IMR-90 (cell line): ENCODE measurements around the gene SQSTM1. TPM values are rescaled to one million over a fixed set of nuclear protein-coding genes. Genes with fewer than 3 reads are reported as not detected.

ENCODE experiments used
- ATAC-seq: fragments of 200-7000 bp; cut with Tn5 transposase; 2 replicates; pipeline ENCODE4 v1.9.1; 2020; ENCODE audit warnings: low read depth, mild to moderate bottlenecking, moderate library complexity
- BruUV-seq: library from RNA; stranded (reverse); fragments of 400-500 nt; replicated peaks from 2 replicates; lab custom pipeline; 2021; lab: Mats Ljungman, UMichigan
- CTCF ChIA-PET: fragments of 300-600 bp; formaldehyde crosslinking; extraction: SDS; loops from one replicate; lab custom pipeline; 2021; ENCODE audit warnings: antibody characterized with exemption; lab: Yijun Ruan, JAX
- POLR2A ChIA-PET: fragments of 300-600 bp; sonication (Branson Sonifier 250); formaldehyde crosslinking; loops from one replicate; lab custom pipeline; 2022; ENCODE audit warnings: antibody characterized with exemption; ENCODE audit not compliant: unreplicated experiment; lab: Charles Lee
- DNase-seq: peaks from one replicate; pipeline ENCODE4 v3.0.0; 2013
- H2AFZ ChIP-seq: replicated peaks from 2 replicates; pipeline ENCODE3; 2013; ENCODE audit warnings: low read length, mild to moderate bottlenecking; ENCODE audit not compliant: poor library complexity
- H2AK5ac ChIP-seq: 2 replicates; pipeline ENCODE4 v1.6.1; 2013; ENCODE audit warnings: low read depth, low read length, inconsistent platforms
- H2AK9ac ChIP-seq: replicated peaks from 2 replicates; pipeline ENCODE3; 2013; ENCODE audit warnings: mild to moderate bottlenecking, low read depth, low read length, moderate library complexity; ENCODE audit not compliant: poor library complexity
- H2BK120ac ChIP-seq: 2 replicates; pipeline ENCODE4 v1.6.1; 2013; ENCODE audit warnings: low read depth, low read length, inconsistent platforms
- H2BK15ac ChIP-seq: 3 replicates; pipeline ENCODE4 v1.6.1; 2013; ENCODE audit warnings: low read depth, low read length, inconsistent platforms
- H2BK20ac ChIP-seq: 2 replicates; pipeline ENCODE4 v1.6.1; 2013; ENCODE audit warnings: low read depth, mild to moderate bottlenecking, inconsistent platforms, low read length, moderate library complexity
- H2BK5ac ChIP-seq: 2 replicates; pipeline ENCODE4 v1.6.1; 2013; ENCODE audit warnings: mild to moderate bottlenecking, low read depth, low read length, inconsistent platforms; ENCODE audit not compliant: poor library complexity, severe bottlenecking
- H3K14ac ChIP-seq: replicated peaks from 2 replicates; pipeline ENCODE4 v1.6.1; 2013; ENCODE audit warnings: low read depth, low read length, inconsistent platforms
- H3K18ac ChIP-seq: 2 replicates; pipeline ENCODE4 v1.6.1; 2013; ENCODE audit warnings: low read depth, low read length, control low read depth
- H3K23ac ChIP-seq: 2 replicates; pipeline ENCODE4 v1.6.1; 2013; ENCODE audit warnings: low read depth, low read length, inconsistent platforms
- H3K27ac ChIP-seq: 2 replicates; pipeline ENCODE4 v1.5.1; 2013; ENCODE audit warnings: mild to moderate bottlenecking, control low read depth, low read length; ENCODE audit not compliant: insufficient read depth
- H3K27me3 ChIP-seq: 2 replicates; pipeline ENCODE4 v1.6.1; 2013; ENCODE audit warnings: low read length; ENCODE audit not compliant: control insufficient read depth, insufficient read depth
- H3K36me3 ChIP-seq: 2 replicates; pipeline ENCODE4 v1.6.1; 2013; ENCODE audit warnings: low read length, mixed read lengths; ENCODE audit not compliant: control insufficient read depth, insufficient read depth
- H3K4ac ChIP-seq: 2 replicates; pipeline ENCODE4 v1.6.1; 2013; ENCODE audit warnings: low read depth, low read length, inconsistent platforms
- H3K4me1 ChIP-seq: 2 replicates; pipeline ENCODE4 v1.6.1; 2013; ENCODE audit warnings: low read length, mixed read lengths; ENCODE audit not compliant: control insufficient read depth, insufficient read depth
- H3K4me2 ChIP-seq: 2 replicates; pipeline ENCODE4 v1.6.1; 2013; ENCODE audit warnings: low read depth, mild to moderate bottlenecking, control low read depth, low read length, moderate library complexity
- H3K4me3 ChIP-seq: 2 replicates; pipeline ENCODE4 v1.5.1; 2013; ENCODE audit warnings: low read depth, mild to moderate bottlenecking, control low read depth, low read length, moderate library complexity; ENCODE audit not compliant: insufficient read depth
- H3K56ac ChIP-seq: 2 replicates; pipeline ENCODE4 v1.6.1; 2013; ENCODE audit warnings: low read length, inconsistent platforms; ENCODE audit not compliant: insufficient read depth; ENCODE audit errors: extremely low read depth
- H3K79me1 ChIP-seq, 2 experiments: 2 replicates each; pipeline ENCODE4 v1.6.1; 2013; ENCODE audit warnings: low read length in 2 of 2, inconsistent platforms in 1 of 2, low read depth in 1 of 2
- H3K9ac ChIP-seq: 2 replicates; pipeline ENCODE4 v1.6.1; 2013; ENCODE audit warnings: low read depth, low read length, control low read depth
- H3K9me1 ChIP-seq: 2 replicates; pipeline ENCODE4 v1.6.1; 2013; ENCODE audit warnings: low read length, inconsistent platforms; ENCODE audit not compliant: insufficient read depth
- H3K9me3 ChIP-seq: 2 replicates; pipeline ENCODE4 v1.6.1; 2013; ENCODE audit warnings: low read length; ENCODE audit not compliant: control insufficient read depth, insufficient read depth
- H4K20me1 ChIP-seq: 2 replicates; pipeline ENCODE4 v1.6.1; 2013; ENCODE audit warnings: low read length, inconsistent platforms; ENCODE audit not compliant: insufficient read depth
- H4K5ac ChIP-seq: 2 replicates; pipeline ENCODE4 v1.6.1; 2013; ENCODE audit warnings: mild to moderate bottlenecking, low read depth, low read length, control low read depth
- H4K8ac ChIP-seq, 2 experiments: 2 replicates each; pipeline ENCODE4 v1.6.1; 2013; ENCODE audit warnings: low read depth in 2 of 2, low read length in 2 of 2, control low read depth in 1 of 2, inconsistent platforms in 1 of 2
- H4K91ac ChIP-seq: 2 replicates; pipeline ENCODE4 v1.6.1; 2013; ENCODE audit warnings: low read depth, low read length, inconsistent platforms; ENCODE audit not compliant: insufficient read depth
- MAZ ChIP-seq: IDR thresholded peaks from 2 replicates; pipeline ENCODE4 v1.6.1; 2012; ENCODE audit warnings: low read depth, mild to moderate bottlenecking, low read length, improper control_type of control experiment, moderate library complexity, borderline replicate concordance
- MXI1 ChIP-seq: IDR thresholded peaks from 2 replicates; pipeline ENCODE4 v1.6.1; 2012; ENCODE audit warnings: low read depth, mild to moderate bottlenecking, low read length, moderate library complexity, borderline replicate concordance
- POLR2A ChIP-seq: IDR thresholded peaks from 2 replicates; pipeline ENCODE4 v1.6.1; 2012; ENCODE audit warnings: mild to moderate bottlenecking, low read depth, low read length
- SMC3 ChIP-seq: fragments of 150-350 bp; IDR thresholded peaks from 2 replicates; pipeline ENCODE4 v1.6.1; 2016; ENCODE audit warnings: low read depth, mild to moderate bottlenecking, antibody characterized with exemption, low read length, moderate library complexity
- WGBS, 2 experiments: methylation state at CpG; one replicate each; pipeline versions ENCODE4 v1.1.5 to v1.1.7; 2013; ENCODE audit warnings: missing lambda C conversion rate in 2 of 2; ENCODE audit not compliant: insufficient read length in 1 of 2; ENCODE audit errors: extremely low coverage in 2 of 2; 5-methylcytosine and 5-hydroxymethylcytosine counted together
- dilution Hi-C: fragments of 300-500 bp; cut with HindIII; formaldehyde crosslinking; loops from one replicate; pipeline ENCODE4 v1.14.3; 2018; ENCODE audit warnings: low sequenced_read_pairs; ENCODE audit not compliant: unreplicated experiment
- in situ Hi-C: fragments of 300-500 bp; cut with MboI; formaldehyde crosslinking; loops from 3 replicates; pipeline ENCODE4 v1.14.3; 2019; ENCODE audit warnings: low sequenced_read_pairs, inconsistent platforms, mixed read lengths
- intact Hi-C: fragments of 100-400 bp; cut with micrococcal nuclease; formaldehyde crosslinking; loops from 2 replicates; pipeline ENCODE4 v1.10.0; 2022
- polyA plus RNA-seq, 3 experiments: library from polyadenylated mRNA; depleted of rRNA; stranded (reverse); fragments of >200 nt; gene quantifications; 2 replicates each; pipeline ENCODE4 v1.2.3, GENCODE V29; 2012; ENCODE audit warnings: low replicate concordance in 1 of 3
- total RNA-seq: library from RNA; depleted of rRNA; stranded (reverse); fragments of >200 nt; gene quantifications from 2 replicates; pipeline ENCODE4 v1.2.3, GENCODE V29; 2012

Gene SQSTM1
- total and polyA plus RNA-seq, 2 of the 4 experiments (the other 2 are of a cell fraction), result 152 to 184 TPM

DNA sequence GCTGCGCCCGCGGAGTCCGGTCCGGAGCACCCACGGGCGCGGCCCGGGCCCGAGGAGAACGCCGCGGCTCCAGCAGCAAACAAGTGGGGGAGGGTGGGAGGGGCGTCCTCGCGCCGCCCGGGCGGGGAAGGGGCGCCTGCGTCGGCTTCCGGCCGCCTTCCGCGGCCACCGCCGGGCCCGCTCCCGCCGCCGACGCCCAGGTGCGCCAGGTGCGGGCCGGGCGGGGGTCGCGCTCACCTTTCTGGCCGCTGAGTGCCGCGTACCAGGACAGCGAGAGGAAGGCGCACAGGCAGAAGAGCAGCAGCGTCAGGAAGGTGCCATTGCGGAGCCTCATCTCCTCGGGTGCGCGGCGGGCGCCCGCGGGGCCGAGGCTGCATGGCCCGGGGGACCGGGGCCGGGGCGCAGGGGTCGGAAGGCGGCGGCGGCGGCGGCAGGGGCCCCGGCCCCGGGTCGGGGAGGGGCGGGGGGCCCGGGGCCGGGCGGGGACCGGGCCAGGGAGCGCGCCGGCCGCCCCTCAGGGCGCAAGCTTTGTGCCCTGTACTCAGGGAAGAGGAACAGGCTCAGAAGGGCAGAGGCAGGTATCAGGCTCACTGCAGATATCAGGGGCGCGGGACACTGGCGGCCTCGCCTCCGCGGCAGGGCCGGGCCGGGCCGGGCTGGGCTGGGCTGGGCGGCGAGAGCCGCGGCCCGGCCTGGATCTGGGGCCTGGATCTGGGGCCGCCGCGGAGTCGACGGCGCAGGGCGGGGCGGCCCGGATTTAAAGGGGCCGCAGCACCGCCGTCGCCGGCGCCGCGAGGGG lies 14.3 kb upstream of the SQSTM1 start, which contains the start of gene MGAT4B:
TSS of gene MGAT4B (minus strand) at position 617 of the 799 bp plus-strand sequence. CDS start at position 334, 283 bp downstream.
- intact Hi-C loops, result loop anchor here (5.0 kb wide), 1 partner anchor 51 kb away; the partner anchor contains the start of gene MRNIP
- peak within 1 kb of the TSS; percentile 94 for H2AFZ ChIP-seq
- peaks cover 20% of the 10 kb centered on the region for H3K4me1 ChIP-seq
- peak within 1 kb of the TSS; percentile 94 for H3K14ac ChIP-seq
- peak within 1 kb of the TSS; percentile 90 for H3K9ac ChIP-seq
- H2BK5ac ChIP-seq, result peak within 1 kb of the TSS; percentile 85
- peaks cover 40% of the 10 kb centered on the region for H4K20me1 ChIP-seq
- H3K4me2 ChIP-seq, result peak within 1 kb of the TSS; percentile 85
- no peaks in the 10 kb centered on the region for H3K27me3 ChIP-seq
- ChIA-PET POLR2A (interaction anchor here (0.6 kb wide), 1 partner anchor 187 kb away, joined by 3 read pairs; no protein-coding TSS in a partner anchor), CTCF (no interaction called here)
- H3K36me3 ChIP-seq, result peaks cover 7% of the 10 kb centered on the region; the same call in 1 of the 2 replicates
- no peak within 1 kb of the TSS; the same call in 1 of the 2 replicates for H3K56ac ChIP-seq
- WGBS, 2 experiments, result 0% methylated on average over 14 of the region's 108 CpGs; no CpG with 5 or more reads in 1 of the 2 experiments
- 0 out of 2 replicates have a peak within 1 kb of the TSS, but pooled peaks have one; percentile 38 for H4K5ac ChIP-seq
- H2AK5ac ChIP-seq, result peak within 1 kb of the TSS; percentile 91
- no TSS peak for BruUV-seq
- TF ChIP-seq SMC3 (no peak), MXI1 (no peak), POLR2A (peak; percentile 57), MAZ (peak; percentile 85)
- H3K9me3 ChIP-seq, result no peaks in the 10 kb centered on the region; the same call in 1 of the 2 replicates
- peak within 1 kb of the TSS; percentile 84 for H4K91ac ChIP-seq
- peak within 1 kb of the TSS; percentile 59 to 68; a peak in 3 of 4 replicates for H4K8ac ChIP-seq
- H3K79me1 ChIP-seq, result peaks cover 26 to 56% of the 10 kb centered on the region in 2 experiments
- H3K4me3 ChIP-seq, result peak within 1 kb of the TSS; percentile 98
- peak within 1 kb of the TSS; percentile 26; the same call in 1 of the 2 replicates for H2BK120ac ChIP-seq
- H2BK20ac ChIP-seq, result no peak within 1 kb of the TSS
- peak within 1 kb of the TSS; percentile 89 for H3K4ac ChIP-seq
- ATAC-seq (peak; percentile 87), DNase-seq (peak; percentile 70)
- H3K27ac ChIP-seq, result peak within 1 kb of the TSS; percentile 91
- H2AK9ac ChIP-seq, result peak within 1 kb of the TSS; percentile 93
- dilution Hi-C loops, result no loop called here
- in situ Hi-C loops, result no loop called here
- H3K9me1 ChIP-seq, result 0 out of 2 replicates have a peak, but pooled peaks cover 2% of the 10 kb centered on the region
- peak within 1 kb of the TSS; percentile 78; the same call in 1 of the 2 replicates for H3K23ac ChIP-seq
- H3K18ac ChIP-seq, result peak within 1 kb of the TSS; percentile 21; the same call in 1 of the 2 replicates
- H2BK15ac ChIP-seq, result no peak within 1 kb of the TSS
